HepG2 (cell line): Measurements from ENCODE around the gene ANKRD55. TPM values are rescaled to one million over a fixed set of nuclear protein-coding genes. Genes with fewer than 3 reads are reported as not detected.
A peak's percentile ranks its signal among the peaks of the same experiment; 100 is the strongest.

Experiments
- ATAC-seq: fragments of 200-7000 bp; cut with Tn5 transposase; 3 replicates; pipeline ENCODE4 v1.9.1; 2020; ENCODE audit warnings: mild to moderate bottlenecking, moderate library complexity
- BruUV-seq: library from RNA; stranded (reverse); fragments of 400-500 nt; replicated peaks from 2 replicates; lab custom pipeline; 2021; lab: Mats Ljungman, UMichigan
- CTCF ChIA-PET: fragments of 300-600 bp; formaldehyde crosslinking; extraction: SDS; loops from one replicate; lab custom pipeline; 2021; ENCODE audit warnings: low total read pairs, inconsistent platforms, low intra/inter-chr PET ratio; lab: Yijun Ruan, JAX
- POLR2A ChIA-PET: fragments of 350-600 bp; sonication (Branson Sonifier 250); formaldehyde crosslinking; loops from one replicate; lab custom pipeline; 2020; ENCODE audit warnings: antibody characterized with exemption, inconsistent platforms; lab: Yijun Ruan, JAX
- DNase-seq: peaks from one replicate; pipeline ENCODE4 v3.0.0-alpha.2; 2015; ENCODE audit warnings: low spot score
- FAIRE-seq: peaks from 3 replicates; lab custom pipeline; 2011; peaks lifted over from hg19 to GRCh38; lab: Jason Lieb, UNC
- H2AFZ ChIP-seq: one replicate; pipeline ENCODE4 v1.6.1; 2011; ENCODE audit warnings: low read length, inconsistent platforms
- H3K27ac ChIP-seq: fragments of 300-600 bp; 3 replicates; pipeline ENCODE4 v1.8.0; 2011; ENCODE audit warnings: mixed run types, mild to moderate bottlenecking, mixed read lengths, low read length, inconsistent platforms; ENCODE audit not compliant: insufficient read depth; ENCODE audit errors: extremely low read length
- H3K27me3 ChIP-seq, 2 experiments: fragments of 200-600 bp in 1 of 2; 2 replicates in 1 of 2; 3 replicates in 1 of 2; pipeline versions ENCODE4 v1.6.0 to v1.8.0; 2011; ENCODE audit warnings: low read length in 2 of 2, mild to moderate bottlenecking in 2 of 2, moderate library complexity in 2 of 2, inconsistent platforms in 1 of 2; ENCODE audit not compliant: insufficient read depth in 2 of 2, control insufficient read depth in 1 of 2
- H3K36me3 ChIP-seq, 2 experiments: fragments of 200-600 bp in 1 of 2; replicated peaks in 1 of 2; 2 replicates in 1 of 2; 3 replicates in 1 of 2; pipeline versions ENCODE4 v1.5.1 to v1.8.0; 2011; ENCODE audit warnings: low read length in 2 of 2, inconsistent platforms in 1 of 2; ENCODE audit not compliant: insufficient read depth in 2 of 2, control insufficient read depth in 1 of 2
- H3K4me1 ChIP-seq: 2 replicates; pipeline ENCODE4 v1.5.1; 2012; ENCODE audit warnings: low read length, inconsistent platforms; ENCODE audit not compliant: insufficient read depth
- H3K4me2 ChIP-seq: 2 replicates; pipeline ENCODE4 v1.6.0; 2011; ENCODE audit warnings: low read depth, low read length, inconsistent platforms
- H3K4me3 ChIP-seq, 3 experiments: fragments of 200-600 bp in 1 of 3; sonication (generic), shearing (Covaris generic) in 1 of 3; replicated peaks in 1 of 3; 2 replicates each; pipeline ENCODE4 v1.5.1; 2011 to 2016; ENCODE audit warnings: low read length in 3 of 3, inconsistent platforms in 2 of 3, low read depth in 2 of 3, mild to moderate bottlenecking in 2 of 3, control low read depth in 1 of 3, mixed read lengths in 1 of 3; ENCODE audit not compliant: insufficient read depth in 1 of 3
- H3K79me2 ChIP-seq: one replicate; pipeline ENCODE4 v1.6.1; 2011; ENCODE audit warnings: low read length, inconsistent platforms; ENCODE audit not compliant: insufficient read depth
- H3K9ac ChIP-seq: 2 replicates; pipeline ENCODE4 v1.6.0; 2011; ENCODE audit warnings: mild to moderate bottlenecking, low read depth, low read length, inconsistent platforms; ENCODE audit not compliant: insufficient read depth
- H3K9me3 ChIP-seq: 2 replicates; pipeline ENCODE4 v1.5.1; 2012; ENCODE audit warnings: mild to moderate bottlenecking, low read length
- H4K20me1 ChIP-seq: 2 replicates; pipeline ENCODE4 v1.6.0; 2011; ENCODE audit warnings: inconsistent platforms, mild to moderate bottlenecking, low read length, moderate library complexity; ENCODE audit not compliant: insufficient read depth
- BCL6 ChIP-seq: IDR thresholded peaks from 2 replicates; pipeline ENCODE4 v1.6.1; 2016; ENCODE audit warnings: missing genetic modification reagents, missing compliant biosample characterization
- ELF3 ChIP-seq: IDR thresholded peaks from 2 replicates; pipeline ENCODE4 v1.6.1; 2016; ENCODE audit warnings: missing genetic modification reagents, missing compliant biosample characterization
- FIP1L1 ChIP-seq: fragments of 200-400 bp; formaldehyde crosslinking; IDR thresholded peaks from 2 replicates; pipeline ENCODE4 v1.6.1; 2018; ENCODE audit warnings: low read depth, mild to moderate bottlenecking, low read length, moderate library complexity, borderline replicate concordance; ENCODE audit not compliant: insufficient read depth
- FOXJ3 ChIP-seq: sonication (generic); formaldehyde crosslinking; IDR thresholded peaks from 2 replicates; pipeline ENCODE4 v1.4.0; 2020; ENCODE audit warnings: missing genetic modification reagents, mild to moderate bottlenecking, borderline replicate concordance
- GABPB1 ChIP-seq: IDR thresholded peaks from 2 replicates; pipeline ENCODE4 v1.6.1; 2016; ENCODE audit warnings: mild to moderate bottlenecking, missing genetic modification reagents, moderate library complexity, missing compliant biosample characterization
- HNF4A ChIP-seq: sonication (generic); formaldehyde crosslinking; IDR thresholded peaks from 2 replicates; pipeline ENCODE4 v1.4.0; 2020; ENCODE audit warnings: missing genetic modification reagents
- MED1 ChIP-seq: sonication (generic); formaldehyde crosslinking; IDR thresholded peaks from 2 replicates; pipeline ENCODE4 v1.4.0; 2020; ENCODE audit warnings: missing genetic modification reagents
- PPARG ChIP-seq: conservative IDR thresholded peaks from 2 replicates; pipeline ENCODE4 v1.6.1; 2016; ENCODE audit warnings: missing biosample characterization, missing genetic modification reagents
- PRMT3 ChIP-seq: sonication (generic); formaldehyde crosslinking; IDR thresholded peaks from 2 replicates; pipeline ENCODE4 v1.8.1; 2022; ENCODE audit warnings: low read depth, mild to moderate bottlenecking, moderate library complexity, missing genetic modification reagents, borderline replicate concordance
- SNRNP70 ChIP-seq: fragments of 200-400 bp; formaldehyde crosslinking; IDR thresholded peaks from 2 replicates; pipeline ENCODE4 v1.6.1; 2017; ENCODE audit warnings: mild to moderate bottlenecking, low read depth, low read length, moderate library complexity
- SOX13 ChIP-seq, 3 experiments: fragments of 450-650 bp in 1 of 3; sonication (generic) in 1 of 3; formaldehyde crosslinking in 1 of 3; IDR thresholded peaks in 2 of 3; conservative IDR thresholded peaks in 1 of 3; 2 replicates each; pipeline versions ENCODE4 v1.5.0 to v1.6.1; 2016 to 2020; ENCODE audit warnings: antibody characterized with exemption in 1 of 3, mild to moderate bottlenecking in 1 of 3, missing compliant biosample characterization in 1 of 3, missing genetic modification reagents in 1 of 3, moderate library complexity in 1 of 3
- SOX5 ChIP-seq: IDR thresholded peaks from 2 replicates; pipeline ENCODE4 v1.6.1; 2016; ENCODE audit warnings: borderline replicate concordance
- TAF1 ChIP-seq: sonication (generic); formaldehyde crosslinking; IDR thresholded peaks from 2 replicates; pipeline ENCODE4 v1.4.0; 2020; ENCODE audit warnings: missing genetic modification reagents
- TBL1XR1 ChIP-seq: fragments of 150-350 bp; IDR thresholded peaks from 2 replicates; pipeline ENCODE4 v1.6.1; 2014; ENCODE audit warnings: borderline replicate concordance, low read length; ENCODE audit not compliant: partially characterized antibody
- ZBTB42 ChIP-seq: sonication (generic); formaldehyde crosslinking; IDR thresholded peaks from 2 replicates; pipeline ENCODE4 v1.5.0; 2020; ENCODE audit warnings: mild to moderate bottlenecking, missing genetic modification reagents
- ZC3H13 ChIP-seq: sonication (generic); formaldehyde crosslinking; IDR thresholded peaks from 2 replicates; pipeline ENCODE4 v1.8.1; 2023; ENCODE audit warnings: mild to moderate bottlenecking, missing genetic modification reagents, moderate library complexity
- ZFP41 ChIP-seq: sonication (generic); formaldehyde crosslinking; IDR thresholded peaks from 2 replicates; pipeline ENCODE4 v1.4.0; 2020; ENCODE audit warnings: mild to moderate bottlenecking, missing genetic modification reagents, borderline replicate concordance
- ZNF30 ChIP-seq: sonication (generic); formaldehyde crosslinking; IDR thresholded peaks from 2 replicates; pipeline ENCODE4 v1.5.0; 2020; ENCODE audit warnings: mild to moderate bottlenecking, missing genetic modification reagents
- WGBS: methylation state at CpG from one replicate; pipeline ENCODE4 v1.1.6; 2017; ENCODE audit warnings: low lambda C conversion rate; 5-methylcytosine and 5-hydroxymethylcytosine counted together
- in situ Hi-C: cut with HindIII; loops from 2 replicates; pipeline ENCODE4 v1.10.0; 2017; ENCODE audit warnings: low pct_unique_long_range_greater_than_20kb; ENCODE audit not compliant: extremely low pct_ligation_motif_present
- intact Hi-C: fragments of 100-400 bp; cut with micrococcal nuclease; formaldehyde crosslinking; loops from one replicate; pipeline ENCODE4 v1.10.0; 2022; ENCODE audit not compliant: unreplicated experiment
- polyA plus RNA-seq, 8 experiments: library from polyadenylated mRNA; depleted of rRNA in 3 of 8; stranded (reverse) in 7 of 8; unstranded in 1 of 8; fragments of >200 nt; fragmentation: Illumina TruSeq in 4 of 8; extraction: Trizol in 4 of 8; gene quantifications; 2 replicates each; pipeline versions ENCODE4 v1.2.1 to v1.2.3, GENCODE V29; 2011 to 2016; ENCODE audit warnings: low read depth in 4 of 8, missing spikeins in 1 of 8, mixed read lengths in 1 of 8; ENCODE audit not compliant: insufficient read depth in 1 of 8
- total RNA-seq, 5 experiments: library from RNA; depleted of rRNA; stranded (reverse); fragments of >200 nt; fragmentation: Illumina TruSeq; extraction: Trizol; gene quantifications; 2 replicates each; pipeline ENCODE4 v1.2.3, GENCODE V29; 2016; ENCODE audit warnings: low read depth in 1 of 5
- TF ChIP-seq, protein P1 (sequence below): fragments of 450-650 bp; IDR thresholded peaks from 2 replicates; pipeline ENCODE4 v1.6.1; 2017; ENCODE audit warnings: mild to moderate bottlenecking
- TF ChIP-seq, protein P2 (sequence below): sonication (generic); formaldehyde crosslinking; IDR thresholded peaks from 2 replicates; pipeline ENCODE4 v1.4.0; 2020; ENCODE audit warnings: missing genetic modification reagents

ANKRD55 gene
- total and polyA plus RNA-seq, 2 of the 13 experiments (the other 11 are each of a cell fraction or from before 2014, with no cell fraction given) = 0.11 to 0.28 TPM

DNA sequence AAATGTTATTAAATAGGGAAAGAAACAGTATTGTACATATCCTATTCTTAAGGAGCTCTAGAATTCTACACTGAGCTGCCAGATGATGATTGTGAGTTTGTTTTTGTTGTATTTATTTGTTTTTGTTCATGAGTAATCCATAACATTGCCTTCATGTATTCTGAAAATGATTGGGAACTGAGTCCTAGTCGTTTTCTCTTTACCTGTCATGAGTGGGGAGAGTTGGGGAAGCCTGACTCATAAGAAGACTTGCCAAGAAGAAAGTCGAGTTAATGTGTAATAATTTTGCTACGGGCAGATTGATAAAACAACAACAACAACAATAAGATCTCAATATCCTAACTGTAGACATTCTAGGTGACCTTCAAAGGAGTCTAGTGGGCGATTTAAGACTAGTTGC is 103.8 kb downstream of the ANKRD55 start (continued):
- TF ChIP-seq ZC3H13 (CRISPR knock-in tag) = no peak
- no peak for TF ChIP-seq PPARG (CRISPR knock-in tag)

DNA sequence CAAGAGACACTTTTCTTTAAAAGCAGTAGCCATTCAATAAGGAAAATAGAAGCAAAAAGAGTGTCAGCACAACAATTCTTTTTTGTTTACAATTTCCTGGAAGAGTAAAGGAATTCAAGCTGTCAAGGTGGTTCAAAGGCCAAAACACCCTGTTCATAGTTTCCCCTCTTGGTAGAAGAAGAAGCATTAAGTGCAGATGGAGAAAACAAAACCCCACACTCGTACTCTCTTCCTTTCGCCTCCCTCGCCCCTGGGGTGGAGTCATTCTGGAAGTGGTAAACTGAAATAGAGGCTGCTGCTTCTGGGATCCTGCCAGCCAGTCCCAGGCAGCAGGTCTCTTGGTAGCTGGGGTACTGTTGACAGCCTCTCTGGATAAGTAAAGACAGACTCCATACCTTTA is 105.0 kb downstream of the ANKRD55 start:
- DNase-seq = no peak
- H3K9me3 ChIP-seq = peaks cover 12% of the 10 kb centered on the region; the same call in 1 of the 2 replicates
- H3K27ac ChIP-seq = no peak overlapping the region
- BruUV-seq = no TSS peak
- no peak overlapping the region for H2AFZ ChIP-seq
- intact Hi-C loops (no loop called here), in situ Hi-C loops (no loop called here)
- no peaks in the 10 kb centered on the region for H4K20me1 ChIP-seq
- H3K4me2 ChIP-seq = peak overlapping the region; percentile 29; the same call in 1 of the 2 replicates
- no peak for ATAC-seq
- peaks cover 62% of the 10 kb centered on the region for H3K4me1 ChIP-seq
- H3K9ac ChIP-seq = 0 out of 2 replicates have a peak overlapping the region, but pooled peaks have one; percentile 23
- no peaks in the 10 kb centered on the region for H3K27me3 ChIP-seq
- POLR2A ChIA-PET = interaction anchor here (1.5 kb wide), 1 partner anchor 36 kb away, joined by 3 read pairs; no protein-coding TSS in a partner anchor
- no peak overlapping the region for H3K4me3 ChIP-seq
- WGBS = 91% methylated on average over 3 of the region's 3 CpGs
- H3K36me3 ChIP-seq = no peaks in the 10 kb centered on the region; a peak in 2 of 5 replicates
- CTCF ChIA-PET = no interaction called here
- no peak for FAIRE-seq
- H3K79me2 ChIP-seq = peaks cover 11% of the 10 kb centered on the region
- TF ChIP-seq TBL1XR1 = no peak
- TF ChIP-seq, protein P1, sequence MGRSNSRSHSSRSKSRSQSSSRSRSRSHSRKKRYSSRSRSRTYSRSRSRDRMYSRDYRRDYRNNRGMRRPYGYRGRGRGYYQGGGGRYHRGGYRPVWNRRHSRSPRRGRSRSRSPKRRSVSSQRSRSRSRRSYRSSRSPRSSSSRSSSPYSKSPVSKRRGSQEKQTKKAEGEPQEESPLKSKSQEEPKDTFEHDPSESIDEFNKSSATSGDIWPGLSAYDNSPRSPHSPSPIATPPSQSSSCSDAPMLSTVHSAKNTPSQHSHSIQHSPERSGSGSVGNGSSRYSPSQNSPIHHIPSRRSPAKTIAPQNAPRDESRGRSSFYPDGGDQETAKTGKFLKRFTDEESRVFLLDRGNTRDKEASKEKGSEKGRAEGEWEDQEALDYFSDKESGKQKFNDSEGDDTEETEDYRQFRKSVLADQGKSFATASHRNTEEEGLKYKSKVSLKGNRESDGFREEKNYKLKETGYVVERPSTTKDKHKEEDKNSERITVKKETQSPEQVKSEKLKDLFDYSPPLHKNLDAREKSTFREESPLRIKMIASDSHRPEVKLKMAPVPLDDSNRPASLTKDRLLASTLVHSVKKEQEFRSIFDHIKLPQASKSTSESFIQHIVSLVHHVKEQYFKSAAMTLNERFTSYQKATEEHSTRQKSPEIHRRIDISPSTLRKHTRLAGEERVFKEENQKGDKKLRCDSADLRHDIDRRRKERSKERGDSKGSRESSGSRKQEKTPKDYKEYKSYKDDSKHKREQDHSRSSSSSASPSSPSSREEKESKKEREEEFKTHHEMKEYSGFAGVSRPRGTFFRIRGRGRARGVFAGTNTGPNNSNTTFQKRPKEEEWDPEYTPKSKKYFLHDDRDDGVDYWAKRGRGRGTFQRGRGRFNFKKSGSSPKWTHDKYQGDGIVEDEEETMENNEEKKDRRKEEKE = no peak
- TF ChIP-seq MED1 (CRISPR knock-in tag) = no peak
- TF ChIP-seq SNRNP70 = no peak
- TF ChIP-seq HNF4A (CRISPR knock-in tag) = 0 out of 2 replicates have a peak, but pooled peaks have one; percentile 11
- TF ChIP-seq TAF1 (CRISPR knock-in tag) = no peak
- TF ChIP-seq ZFP41 (CRISPR knock-in tag) = no peak
- no peak for TF ChIP-seq PRMT3 (CRISPR knock-in tag)
- no peak for TF ChIP-seq ZNF30
- TF ChIP-seq GABPB1 (CRISPR knock-in tag) = no peak
- TF ChIP-seq ZBTB42 = no peak
- TF ChIP-seq SOX13 (IDR thresholded peaks at IDR 0.05) = no peak
- peak in 1 of 2 experiments; percentile 56; a peak in 2 of 4 replicates for TF ChIP-seq SOX13 (CRISPR knock-in tag; conservative IDR thresholded peaks at IDR 0.05 in 1 of 2, IDR thresholded peaks at IDR 0.05 in 1 of 2)
- TF ChIP-seq FOXJ3 (CRISPR knock-in tag) = no peak
- TF ChIP-seq, protein P2, sequence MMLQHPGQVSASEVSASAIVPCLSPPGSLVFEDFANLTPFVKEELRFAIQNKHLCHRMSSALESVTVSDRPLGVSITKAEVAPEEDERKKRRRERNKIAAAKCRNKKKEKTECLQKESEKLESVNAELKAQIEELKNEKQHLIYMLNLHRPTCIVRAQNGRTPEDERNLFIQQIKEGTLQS (CRISPR knock-in tag) = no peak
- TF ChIP-seq ELF3 = 0 out of 2 replicates have a peak, but pooled peaks have one; percentile 6
- 0 out of 2 replicates have a peak, but pooled peaks have one; percentile 41 for TF ChIP-seq BCL6
- no peak for TF ChIP-seq FIP1L1
- peak; percentile 35; the same call in 1 of the 2 replicates for TF ChIP-seq SOX5 (CRISPR knock-in tag)
